GM23338 (cell line): Measurements from ENCODE around the gene GFOD1. TPM values are rescaled to one million over a fixed set of nuclear protein-coding genes. Genes with fewer than 3 reads are reported as not detected.

ENCODE experiments used
- ATAC-seq: fragments of 200-7000 bp; cut with Tn5 transposase; 3 replicates; pipeline ENCODE4 v1.9.1; 2020
- DNase-seq: peaks from one replicate; pipeline ENCODE4 v3.0.0-alpha.2; 2015; ENCODE audit warnings: low spot score
- H2AFZ ChIP-seq: fragments of 200-600 bp; sonication (generic); 2 replicates; pipeline ENCODE4 v1.8.0; 2016; ENCODE audit warnings: antibody characterized with exemption, mild to moderate bottlenecking, moderate library complexity
- H3F3A ChIP-seq: fragments of 200-600 bp; sonication (generic); replicated peaks from 2 replicates; pipeline ENCODE4 v1.8.0; 2017; ENCODE audit warnings: antibody characterized with exemption, mixed run types, low read depth
- H3K27ac ChIP-seq: fragments of 200-600 bp; sonication (generic); 2 replicates; pipeline ENCODE4 v1.6.1; 2016; ENCODE audit warnings: low read depth
- H3K27me3 ChIP-seq: fragments of 200-600 bp; sonication (generic); 2 replicates; pipeline ENCODE4 v1.8.0; 2016; ENCODE audit warnings: mild to moderate bottlenecking, mixed run types, moderate library complexity; ENCODE audit not compliant: insufficient read depth
- H3K36me3 ChIP-seq: fragments of 200-600 bp; sonication (generic); 2 replicates; pipeline ENCODE4 v1.8.0; 2016; ENCODE audit warnings: mild to moderate bottlenecking; ENCODE audit not compliant: insufficient read depth
- H3K4me1 ChIP-seq: fragments of 200-600 bp; sonication (generic); 2 replicates; pipeline ENCODE4 v1.8.0; 2016; ENCODE audit warnings: mild to moderate bottlenecking, moderate library complexity; ENCODE audit not compliant: insufficient read depth
- H3K4me2 ChIP-seq: fragments of 200-600 bp; sonication (generic); 2 replicates; pipeline ENCODE4 v1.7.1; 2017; ENCODE audit warnings: mixed run types
- H3K4me3 ChIP-seq: fragments of 200-600 bp; sonication (generic); 2 replicates; pipeline ENCODE4 v1.6.1; 2016; ENCODE audit warnings: mixed run types
- H3K79me2 ChIP-seq: fragments of 200-600 bp; sonication (generic); replicated peaks from 2 replicates; pipeline ENCODE4 v1.8.0; 2017; ENCODE audit warnings: mild to moderate bottlenecking; ENCODE audit not compliant: insufficient read depth
- H3K9me2 ChIP-seq: fragments of 200-600 bp; sonication (generic); 2 replicates; pipeline ENCODE4 v1.8.0; 2017; ENCODE audit not compliant: insufficient read depth
- H4K20me1 ChIP-seq: fragments of 200-600 bp; sonication (generic); replicated peaks from 2 replicates; pipeline ENCODE4 v1.8.0; 2017; ENCODE audit warnings: mild to moderate bottlenecking; ENCODE audit not compliant: insufficient read depth
- H3K27ac Mint-ChIP-seq: 2 replicates; pipeline ENCODE4 v1.8.0; 2020; ENCODE audit warnings: inconsistent platforms, mild to moderate bottlenecking, moderate library complexity, mixed read lengths
- H3K27me3 Mint-ChIP-seq: 3 replicates; pipeline ENCODE4 v1.8.0; 2022; ENCODE audit warnings: low read depth, mild to moderate bottlenecking, moderate library complexity, mixed read lengths, inconsistent platforms; ENCODE audit not compliant: insufficient read depth, poor library complexity
- H3K36me3 Mint-ChIP-seq: 3 replicates; pipeline ENCODE4 v1.8.0; 2021; ENCODE audit warnings: low read depth, mild to moderate bottlenecking, inconsistent platforms, moderate library complexity, mixed read lengths
- H3K4me1 Mint-ChIP-seq: 3 replicates; pipeline ENCODE4 v1.8.0; 2020; ENCODE audit warnings: mild to moderate bottlenecking, inconsistent platforms, mixed read lengths
- H3K4me3 Mint-ChIP-seq: 3 replicates; pipeline ENCODE4 v1.8.0; 2021; ENCODE audit warnings: moderate library complexity, mild to moderate bottlenecking, inconsistent platforms, mixed read lengths
- H3K9me3 Mint-ChIP-seq: 3 replicates; pipeline ENCODE4 v1.8.0; 2020; ENCODE audit warnings: moderate library complexity, mild to moderate bottlenecking, inconsistent platforms, mixed read lengths
- CREB1 ChIP-seq: fragments of 250-450 bp; sonication (Bioruptor Pico); IDR thresholded peaks from 2 replicates; pipeline ENCODE4 v1.5.0; 2020; ENCODE audit warnings: low read depth, mild to moderate bottlenecking, moderate library complexity
- ETS1 ChIP-seq: IDR thresholded peaks from 2 replicates; pipeline ENCODE4 v1.6.1; 2016; ENCODE audit warnings: antibody characterized with exemption
- EZH2 ChIP-seq: fragments of 200-600 bp; sonication (generic); IDR thresholded peaks from one replicate; pipeline ENCODE4 v1.8.0; 2017; ENCODE audit warnings: antibody characterized with exemption, mild to moderate bottlenecking, low read depth; ENCODE audit not compliant: unreplicated experiment
- EZH2phosphoT487 ChIP-seq: fragments of 200-600 bp; sonication (generic); IDR thresholded peaks from one replicate; pipeline ENCODE4 v1.8.1; 2018; ENCODE audit warnings: antibody characterized with exemption; ENCODE audit not compliant: unreplicated experiment
- POLR2AphosphoS5 ChIP-seq: IDR thresholded peaks from 2 replicates; pipeline ENCODE4 v1.6.1; 2016; ENCODE audit warnings: antibody characterized with exemption, low read depth
- STAT1 ChIP-seq: IDR thresholded peaks from one replicate; pipeline ENCODE4 v1.6.1; 2016; ENCODE audit warnings: antibody characterized with exemption; ENCODE audit not compliant: unreplicated experiment
- ZNF114 ChIP-seq: fragments of 250-450 bp; sonication (Bioruptor Pico); IDR thresholded peaks from 2 replicates; pipeline ENCODE4 v1.5.0; 2020; ENCODE audit warnings: mild to moderate bottlenecking, moderate library complexity
- ZNF462 ChIP-seq: fragments of 250-450 bp; sonication (Bioruptor Pico); IDR thresholded peaks from 2 replicates; pipeline ENCODE4 v1.5.0; 2020; ENCODE audit warnings: mild to moderate bottlenecking, moderate library complexity
- polyA plus RNA-seq: library from polyadenylated mRNA; unstranded; fragments of >200 nt; fragmentation: Nextera tagmentation; extraction: Ambion mirVana; gene quantifications from 2 replicates; pipeline ENCODE4 v1.2.1, GENCODE V29; 2016
- total RNA-seq: library from RNA; depleted of rRNA; stranded (reverse); fragments of >200 nt; shearing (Covaris generic); gene quantifications from 2 replicates; pipeline ENCODE4 v1.2.3, GENCODE V29; 2014

GFOD1 gene
- total and polyA plus RNA-seq, 2 experiments from 2014 or later, result 4.9 to 12.8 TPM

- TF ChIP-seq POLR2AphosphoS5 (no peak), EZH2phosphoT487 (no peak), ZNF462 (CRISPR knock-in tag) (no peak)
Observed at GRCh38 chr6:13392462-13392861, 94.9 kb downstream of the GFOD1 start (continued).

- Histone ChIP-seq H3K4me2 (no peak overlapping the region), H3F3A (no peaks in the 10 kb centered on the region), H3K27me3 (no peaks in the 10 kb centered on the region), H3K36me3 (no peaks in the 10 kb centered on the region), H3K27ac (no peak overlapping the region), H2AFZ (no peak overlapping the region), H4K20me1 (no peaks in the 10 kb centered on the region), H3K4me3 (no peak overlapping the region), H3K9me2 (no peaks in the 10 kb centered on the region), H3K4me1 (no peaks in the 10 kb centered on the region), H3K79me2 (0 out of 2 replicates have a peak, but pooled peaks cover 5% of the 10 kb centered on the region)
- peaks cover 11% of the 10 kb centered on the region; the same call in 2 of the 3 replicates for H3K9me3 Mint-ChIP-seq
- no peak for ATAC-seq
- H3K27me3 Mint-ChIP-seq, result peaks cover 4% of the 10 kb centered on the region
- no peak for DNase-seq
- H3K27ac Mint-ChIP-seq, result no peak overlapping the region
- H3K36me3 Mint-ChIP-seq, result peaks cover 6% of the 10 kb centered on the region; the same call in 2 of the 3 replicates
- H3K4me1 Mint-ChIP-seq, result peaks cover 7% of the 10 kb centered on the region; the same call in 2 of the 3 replicates
- H3K4me3 Mint-ChIP-seq, result no peak overlapping the region
- TF ChIP-seq STAT1 (no peak), ETS1 (no peak), CREB1 (CRISPR knock-in tag) (no peak), EZH2 (no peak), POLR2AphosphoS5 (no peak), ZNF114 (CRISPR knock-in tag) (no peak), ZNF462 (CRISPR knock-in tag) (no peak), EZH2phosphoT487 (no peak)
Observed at GRCh38 chr6:13391537-13391936, 95.9 kb downstream of the GFOD1 start.
